Measurements from ENCODE around the gene SYTL3. TPM values are rescaled to one million over a fixed set of nuclear protein-coding genes. Genes with fewer than 3 reads are reported as not detected.
"Not testable (repeated sequence)": the region's sequence is repeated elsewhere in the genome, so short reads cannot be mapped to it uniquely, and the experiment has no call there.

The SYTL3 gene
- total and polyA plus RNA-seq, 9 of the 15 experiments (the other 6 are each of a cell fraction or from before 2014, with no cell fraction given), result 0.04 to 0.46 (median 0.17) TPM; not detected in 1

GRCh38 chr6:158651981-158652737 lies 2.3 kb downstream of the SYTL3 start:
- H3K4me3 ChIP-seq; intact Hi-C loops (cut with micrococcal nuclease); ATAC-seq; BruUV-seq (replicated peaks); CTCF ChIA-PET (ENCODE audit: low intra/inter-chr PET ratio); H3K36me3 ChIP-seq (ENCODE audit: control insufficient read depth, insufficient read depth, low read length); H4K20me1 ChIP-seq (replicated peaks; ENCODE audit: control insufficient read depth, insufficient read depth, low read length); in situ Hi-C loops (cut with MboI); DNase-seq (ENCODE audit: extremely low read depth in 1 of 4, low spot score in 3 of 4); H3K4me2 ChIP-seq (ENCODE audit: insufficient read depth, low read length); H3K9me1 ChIP-seq (ENCODE audit: control insufficient read depth, insufficient read depth, low read length); H3K4me1 ChIP-seq (replicated peaks in 1 of 2; ENCODE audit: control insufficient read depth in 2 of 2, insufficient read depth in 2 of 2, low read length in 2 of 2); H3K9ac ChIP-seq (ENCODE audit: insufficient read depth in 1 of 2, low read depth in 2 of 2, low read length in 2 of 2); H3K9me3 ChIP-seq (replicated peaks; ENCODE audit: control insufficient read depth, insufficient read depth, low read depth, low read length); H2AFZ ChIP-seq (ENCODE audit: low read depth, low read length); FAIRE-seq; H3K79me2 ChIP-seq (ENCODE audit: control insufficient read depth, insufficient read depth, low read length); H3K27ac ChIP-seq (ENCODE audit: extremely low read depth, low read depth, low read length): not testable (repeated sequence)
- peaks cover 37 to 49% of the 10 kb centered on the region in 2 experiments for H3K27me3 ChIP-seq (ENCODE audit: control insufficient read depth in 2 of 2, insufficient read depth in 2 of 2, low read length in 2 of 2)
- 22% methylated on average over 17 of the region's 17 CpGs for WGBS (ENCODE audit: insufficient coverage, low coverage, missing lambda C conversion rate)
- POLR2A ChIA-PET, result interaction anchor here (1.1 kb wide), 1 partner anchor 156 kb away, joined by 3 read pairs; no protein-coding TSS in a partner anchor

GRCh38 chr6:158653577-158654354 lies 3.9 kb downstream of the SYTL3 start:
- Histone ChIP-seq H3K9me1 (ENCODE audit: control insufficient read depth, insufficient read depth, low read length) (no peaks in the 10 kb centered on the region), H3K79me2 (ENCODE audit: control insufficient read depth, insufficient read depth, low read length) (no peaks in the 10 kb centered on the region), H3K27me3 (ENCODE audit: control insufficient read depth in 2 of 2, insufficient read depth in 2 of 2, low read length in 2 of 2) (peaks cover 42 to 55% of the 10 kb centered on the region in 2 experiments), H3K4me3 (no peak overlapping the region), H3K27ac (ENCODE audit: extremely low read depth, low read depth, low read length) (no peak overlapping the region), H4K20me1 (replicated peaks; ENCODE audit: control insufficient read depth, insufficient read depth, low read length) (0 out of 2 replicates have a peak, but pooled peaks cover 3% of the 10 kb centered on the region), H3K4me1 (replicated peaks in 1 of 2; ENCODE audit: control insufficient read depth in 2 of 2, insufficient read depth in 2 of 2, low read length in 2 of 2) (peaks cover 3 to 7% of the 10 kb centered on the region in 2 experiments; a peak in 2 of 5 replicates), H3K9ac (ENCODE audit: insufficient read depth in 1 of 2, low read depth in 2 of 2, low read length in 2 of 2) (no peak overlapping the region), H3K9me3 (replicated peaks; ENCODE audit: control insufficient read depth, insufficient read depth, low read depth, low read length) (no peaks in the 10 kb centered on the region), H3K36me3 (ENCODE audit: control insufficient read depth, insufficient read depth, low read length) (no peaks in the 10 kb centered on the region), H3K4me2 (ENCODE audit: insufficient read depth, low read length) (peak overlapping the region; percentile 1; the same call in 1 of the 2 replicates), H2AFZ (ENCODE audit: low read depth, low read length) (0 out of 2 replicates have a peak overlapping the region, but pooled peaks have one; percentile 49)
- no TSS peak for BruUV-seq (replicated peaks)
- ChIA-PET CTCF (ENCODE audit: low intra/inter-chr PET ratio) (interaction anchor here (0.7 kb wide), 1 partner anchor 481 kb away, joined by 4 read pairs; no protein-coding TSS in a partner anchor), POLR2A (interaction anchor here (1.0 to 1.3 kb wide), 4 partner anchors 9 to 154 kb away, joined by 3 to 5 read pairs (median 4); partner anchors contain the start of gene DYNLT1)
- in situ Hi-C loops (cut with MboI) (no loop called here), intact Hi-C loops (cut with micrococcal nuclease) (no loop called here)
- 5% methylated on average over 15 of the region's 15 CpGs for WGBS (ENCODE audit: insufficient coverage, low coverage, missing lambda C conversion rate)
- FAIRE-seq, result no peak
- no peak for TF ChIP-seq ZNF124 (CRISPR knock-in tag; IDR thresholded peaks at IDR 0.05)
- TF ChIP-seq RNF2 (IDR thresholded peaks at IDR 0.05), result 0 out of 2 replicates have a peak, but pooled peaks have one; percentile 18
- peak; percentile 31; the same call in 1 of the 2 replicates for TF ChIP-seq PKNOX1 (IDR thresholded peaks at IDR 0.05)
- 0 out of 2 replicates have a peak, but pooled peaks have one; percentile 10 for TF ChIP-seq CREM (IDR thresholded peaks at IDR 0.05; ENCODE audit: low read depth)
- ATAC-seq, result peak; percentile 29
- DNase-seq (ENCODE audit: extremely low read depth in 1 of 4, low spot score in 3 of 4), result no peak

All from K562 (cell line).